Ureter (tissue), 1 donor: ENCODE data around the gene CAT. TPM values are rescaled to one million over a fixed set of nuclear protein-coding genes. Genes with fewer than 3 reads are reported as not detected.
"Not testable (repeated sequence)": the region's sequence is repeated elsewhere in the genome, so short reads cannot be mapped to it uniquely, and the experiment has no call there.

Experiments
- DNase-seq: peaks from one replicate; pipeline ENCODE4 v3.0.0-alpha.2; 2020; ENCODE audit warnings: low spot score
- total RNA-seq: library from RNA; stranded (reverse); gene quantifications from one replicate; pipeline ENCODE4 v1.2.4, GENCODE V29; 2023
- donor health status: DM: yes; HTN: yes; CAD: no.

CAT gene
- total RNA-seq = 135 TPM

- DNase-seq = peak; percentile 99
These were observed at the start of gene CAT for GRCh38 chr11:34438529-34439507. CAT (plus strand) TSS chr11:34438934; CDS start chr11:34439014, 80 bp downstream.

GRCh38 chr11:34394771-34395300 lies 43.9 kb upstream of the CAT start:
- no peak for DNase-seq

- DNase-seq = peak; percentile 55
These were observed 42.7 kb upstream of the CAT start for GRCh38 chr11:34395916-34396550.

- no peak for DNase-seq
These were observed 41.6 kb upstream of the CAT start for GRCh38 chr11:34397120-34397519.

GRCh38 chr11:34397811-34398210 lies 40.9 kb upstream of the CAT start:
- DNase-seq = no peak

GRCh38 chr11:34403431-34403830 lies 35.3 kb upstream of the CAT start:
- DNase-seq = no peak

GRCh38 chr11:34404280-34404679 lies 34.5 kb upstream of the CAT start:
- no peak for DNase-seq

- no peak for DNase-seq
These were observed 33.5 kb upstream of the CAT start for GRCh38 chr11:34405079-34405858.

GRCh38 chr11:34406413-34406812 lies 32.3 kb upstream of the CAT start:
- DNase-seq = no peak

- DNase-seq = peak; percentile 50
These were observed 31.5 kb upstream of the CAT start for GRCh38 chr11:34407121-34407813.

GRCh38 chr11:34408580-34409172 lies 30.1 kb upstream of the CAT start:
- no peak for DNase-seq

- DNase-seq = no peak
These were observed 27.6 kb upstream of the CAT start for GRCh38 chr11:34411111-34411510.

- no peak for DNase-seq
These were observed 26.9 kb upstream of the CAT start for GRCh38 chr11:34411791-34412190.

GRCh38 chr11:34413263-34413662 lies 25.5 kb upstream of the CAT start:
- DNase-seq = no peak

GRCh38 chr11:34415538-34415937 lies 23.2 kb upstream of the CAT start:
- DNase-seq = no peak

- no peak for DNase-seq
These were observed 22.6 kb upstream of the CAT start for GRCh38 chr11:34416088-34416487.

GRCh38 chr11:34416766-34417165 lies 22.0 kb upstream of the CAT start:
- DNase-seq = no peak

GRCh38 chr11:34417202-34417601 lies 21.5 kb upstream of the CAT start:
- no peak for DNase-seq

- no peak for DNase-seq
These were observed 19.6 kb upstream of the CAT start for GRCh38 chr11:34419158-34419557.

GRCh38 chr11:34423300-34423699 lies 15.4 kb upstream of the CAT start:
- no peak for DNase-seq

- not testable (repeated sequence) for DNase-seq
These were observed 13.9 kb upstream of the CAT start for GRCh38 chr11:34424826-34425225.
